GM19395 (cell line): ENCODE measurements around the gene ACTN2.

ENCODE experiments used
- ATAC-seq: cut with Tn5 transposase; IDR thresholded peaks from one replicate; pipeline ENCODE4 v1.9.1; 2021; ENCODE audit warnings: mild to moderate bottlenecking, moderate library complexity; ENCODE audit not compliant: unreplicated experiment

The ACTN2 gene

DNA sequence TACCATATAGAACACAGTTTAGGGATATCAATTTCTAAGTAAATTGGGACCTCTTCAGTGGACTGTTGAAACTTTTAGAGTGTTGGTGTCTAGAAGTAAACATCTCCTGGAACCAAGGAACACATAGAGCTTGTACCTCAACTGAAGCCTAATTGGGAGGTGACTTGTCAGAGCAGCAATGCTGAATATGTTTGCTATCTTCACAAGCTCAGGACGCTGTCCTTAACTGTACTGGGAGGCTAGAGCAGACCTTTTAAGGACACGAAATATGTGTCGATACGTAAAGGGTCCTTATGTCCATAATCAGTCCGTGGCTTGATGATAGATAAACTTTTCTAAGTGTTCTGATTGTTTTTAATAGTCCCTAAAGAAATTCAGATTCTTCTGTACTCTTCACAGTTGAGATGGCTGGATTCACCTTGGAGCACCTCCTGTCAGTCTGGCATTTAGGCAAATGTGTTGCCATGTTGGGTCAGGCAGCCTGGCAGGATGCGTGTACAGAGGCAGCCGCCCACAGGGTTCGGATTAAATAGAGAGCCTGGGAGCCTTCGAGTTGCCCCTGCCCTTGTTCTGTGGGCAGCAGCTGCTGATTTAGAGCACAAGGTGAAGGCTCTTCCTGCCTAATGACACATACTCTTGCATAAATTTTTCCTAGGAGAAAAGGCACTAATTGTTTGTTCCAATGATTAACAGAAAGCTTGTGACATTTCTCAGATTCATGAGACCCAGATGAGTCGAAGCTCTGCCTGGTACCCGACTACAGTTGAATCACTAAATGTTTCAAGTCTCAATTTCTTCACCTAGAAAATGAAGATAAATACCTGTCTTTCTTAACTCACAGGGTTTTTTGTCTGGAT, 3.6 kb downstream of the ACTN2 start:
- ATAC-seq, result no peak

DNA sequence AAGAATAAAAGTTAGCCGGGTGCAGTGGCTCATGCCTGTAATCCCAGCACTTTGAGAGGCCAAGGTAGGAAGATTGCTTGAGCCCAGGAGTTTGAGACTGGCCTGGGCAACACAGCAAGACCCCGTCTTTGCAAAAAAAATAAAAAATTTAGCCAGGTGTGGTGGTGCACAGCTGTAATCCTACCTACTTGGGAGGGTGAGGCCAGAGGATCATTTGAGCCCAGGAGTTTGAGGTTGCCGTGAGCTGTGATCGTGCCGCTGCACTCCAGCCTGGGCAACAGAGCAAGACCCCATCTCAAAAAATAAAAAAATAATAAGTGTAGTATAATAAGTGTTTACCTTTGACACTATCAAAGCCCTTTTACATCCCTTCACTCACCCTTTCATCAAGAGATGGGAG, 5.0 kb downstream of the ACTN2 start:
- no peak for ATAC-seq

DNA sequence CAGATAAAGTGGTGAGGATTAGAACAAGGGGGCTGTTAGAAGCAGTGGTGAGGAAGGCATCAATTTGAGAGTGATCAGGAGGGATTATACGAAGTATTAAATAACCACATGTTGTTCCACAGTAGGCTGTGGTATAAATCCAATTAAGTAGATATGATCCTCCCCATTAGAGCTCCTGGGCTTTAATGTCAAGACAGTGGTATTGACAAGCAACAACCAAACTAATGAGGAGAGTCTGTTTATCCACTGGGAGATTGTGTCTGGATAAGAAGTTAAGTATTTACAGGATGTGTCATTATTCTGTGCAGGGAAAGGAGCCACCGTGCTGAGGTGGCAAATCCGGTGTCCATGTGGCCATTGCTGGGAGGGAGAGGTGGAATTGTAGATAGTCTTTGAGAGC, 5.8 kb downstream of the ACTN2 start:
- no peak for ATAC-seq

DNA sequence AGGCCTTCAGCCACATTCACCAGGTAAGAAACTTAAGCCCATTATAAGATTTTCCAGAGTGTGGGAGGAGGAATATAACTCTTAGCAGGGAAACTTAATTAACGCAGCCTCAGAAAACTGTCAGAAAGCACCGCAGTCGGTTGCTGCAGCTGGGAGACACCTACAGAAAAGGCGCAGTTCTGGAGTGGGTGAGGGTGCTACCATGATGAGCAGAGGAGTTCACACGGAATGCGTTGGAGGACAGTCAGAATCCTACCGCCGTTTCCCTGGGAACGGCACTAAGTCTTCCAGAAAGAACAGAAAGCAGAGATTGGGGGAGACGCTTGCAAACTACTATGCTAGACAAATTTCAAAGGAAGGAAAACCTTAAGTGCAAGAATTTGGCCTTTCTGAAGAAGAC, 6.4 kb downstream of the ACTN2 start:
- no peak for ATAC-seq

DNA sequence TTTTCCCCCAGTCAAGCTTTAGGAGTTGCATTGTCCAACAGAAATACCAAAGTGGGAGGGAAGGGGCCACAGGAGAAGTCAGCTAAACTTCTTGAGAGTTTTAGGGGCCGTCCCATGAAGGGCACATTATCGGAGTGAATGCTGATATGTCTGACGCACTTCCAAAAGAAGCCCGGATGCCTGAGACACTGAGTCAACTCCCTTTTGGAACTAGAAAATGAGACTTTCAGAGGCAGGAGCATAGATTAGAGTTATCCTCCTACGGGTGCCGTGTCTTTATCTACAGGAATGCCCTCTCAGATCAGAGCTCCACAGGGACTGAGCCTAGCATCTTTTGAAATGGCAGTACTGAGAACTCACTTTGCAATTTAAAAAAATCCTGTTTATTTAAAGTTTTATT, 13.1 kb downstream of the ACTN2 start:
- no peak for ATAC-seq

GRCh38 chr1:236700903-236701302, 14.6 kb downstream of the ACTN2 start:
- ATAC-seq, result no peak

DNA sequence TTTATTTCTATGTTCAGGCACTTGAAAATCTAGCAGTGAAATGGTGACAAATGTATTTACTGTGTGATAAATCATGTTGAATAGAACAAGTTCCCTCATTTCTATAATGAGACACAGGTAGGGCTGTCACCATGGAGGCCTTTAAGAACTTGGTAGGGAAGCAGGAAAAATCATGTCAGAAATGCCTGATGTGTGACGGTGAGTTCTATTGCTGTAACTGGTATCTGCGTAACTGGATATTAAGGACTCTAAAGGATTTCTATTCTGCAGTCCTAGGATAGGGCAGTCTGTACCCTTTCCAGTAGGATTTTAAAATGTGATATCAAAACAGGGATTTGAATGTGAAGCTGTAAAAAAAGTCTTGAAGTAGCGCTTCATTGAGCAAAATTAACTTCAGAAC, 15.5 kb downstream of the ACTN2 start:
- ATAC-seq, result no peak

DNA sequence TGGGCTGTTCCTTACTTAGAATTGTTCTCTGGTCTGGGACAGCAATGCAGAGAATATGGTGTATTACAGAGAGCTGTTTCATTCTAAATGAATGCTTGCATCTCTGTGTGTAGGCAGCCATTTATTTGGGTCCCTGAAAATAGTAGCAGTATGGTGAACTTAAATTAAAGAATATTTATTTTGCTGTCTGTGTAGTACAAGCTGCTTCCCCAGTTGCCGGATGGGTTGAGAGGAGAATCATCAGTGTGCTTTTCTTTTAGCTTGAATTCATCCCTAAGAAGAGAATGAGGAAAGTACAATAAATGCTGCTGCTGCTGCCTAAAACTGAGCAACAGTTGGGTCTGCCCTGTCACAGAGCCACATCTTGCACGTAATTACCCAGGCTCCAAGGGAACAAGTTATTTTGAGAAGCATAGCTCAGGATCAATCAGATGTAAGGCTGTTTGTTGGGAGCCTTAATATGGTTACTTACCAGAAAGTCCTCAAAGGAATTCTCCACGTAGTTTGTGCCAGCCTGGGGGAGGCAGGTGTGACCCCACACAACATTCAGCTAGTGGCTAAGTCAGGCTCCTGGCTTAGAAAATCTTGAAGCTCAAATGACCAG, 16.6 kb downstream of the ACTN2 start:
- ATAC-seq, result no peak

DNA sequence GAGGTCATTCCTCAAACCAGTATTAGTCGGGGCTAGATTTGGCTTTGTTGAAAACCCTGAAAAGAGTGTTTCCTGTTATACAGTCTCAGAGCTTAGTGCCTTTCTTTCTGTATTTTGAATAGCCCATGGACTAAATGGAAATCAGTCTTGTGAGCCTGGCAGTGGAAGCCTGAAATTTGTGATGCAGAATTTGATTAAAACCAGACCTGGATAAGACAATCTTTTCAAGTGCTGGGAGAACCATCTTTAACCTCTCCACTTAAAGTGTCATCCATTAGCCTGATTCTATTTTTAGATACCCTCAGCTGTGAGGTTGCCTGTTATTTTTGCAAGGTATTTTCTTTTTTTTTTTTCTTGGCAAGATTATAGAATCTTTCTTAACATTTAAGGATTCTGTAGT, 19.5 kb downstream of the ACTN2 start:
- ATAC-seq, result no peak

- ATAC-seq, result no peak
Observed at GRCh38 chr1:236706183-236706582, 19.9 kb downstream of the ACTN2 start.

DNA sequence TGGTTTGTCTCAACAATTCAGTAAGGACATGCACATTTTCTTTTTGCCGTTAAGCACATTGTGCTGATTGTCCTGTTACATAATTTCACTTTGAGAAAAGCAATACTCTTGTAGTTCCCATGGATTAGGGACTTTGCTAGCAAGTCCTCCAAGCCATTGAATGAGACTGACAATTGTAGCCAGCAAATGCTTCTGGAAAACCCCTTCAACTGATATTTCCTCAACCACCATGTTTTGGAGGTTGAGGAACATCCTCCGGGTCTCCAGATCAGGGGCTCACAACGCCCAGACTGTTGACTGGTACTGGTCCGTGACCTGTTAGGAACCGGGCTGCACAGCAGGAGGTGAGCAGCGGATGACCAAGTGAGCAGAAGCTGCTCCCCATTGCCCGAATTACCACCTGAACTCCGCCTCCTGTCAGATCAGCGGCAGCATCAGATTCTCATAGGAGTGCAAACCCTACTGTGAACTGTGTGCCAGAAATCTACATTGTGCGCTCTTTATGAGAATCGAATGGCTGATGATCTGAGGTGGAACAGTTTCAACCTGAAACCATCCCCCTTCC, 24.1 kb downstream of the ACTN2 start:
- ATAC-seq, result no peak

DNA sequence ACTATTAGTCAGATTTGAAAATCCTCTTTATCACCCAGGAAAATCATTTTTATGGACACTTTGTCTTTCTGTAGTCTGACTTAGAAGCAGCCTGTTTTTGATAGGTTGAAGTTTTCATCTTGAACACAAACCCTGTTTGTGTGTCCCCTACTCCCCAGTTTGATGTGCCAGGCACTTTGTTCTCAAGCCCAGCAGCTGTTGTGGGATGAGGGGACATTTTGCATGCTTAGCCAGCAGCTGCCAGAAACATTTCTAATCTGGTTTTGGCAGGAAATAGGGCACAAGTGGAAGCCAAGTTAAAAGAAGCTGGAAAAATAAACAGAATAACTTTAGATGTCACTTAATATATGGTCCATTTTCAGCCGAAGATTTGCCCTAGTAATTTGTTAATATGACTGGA, 29.9 kb downstream of the ACTN2 start:
- ATAC-seq, result no peak

- no peak for ATAC-seq
Observed at GRCh38 chr1:236717811-236718210, 31.5 kb downstream of the ACTN2 start.

DNA sequence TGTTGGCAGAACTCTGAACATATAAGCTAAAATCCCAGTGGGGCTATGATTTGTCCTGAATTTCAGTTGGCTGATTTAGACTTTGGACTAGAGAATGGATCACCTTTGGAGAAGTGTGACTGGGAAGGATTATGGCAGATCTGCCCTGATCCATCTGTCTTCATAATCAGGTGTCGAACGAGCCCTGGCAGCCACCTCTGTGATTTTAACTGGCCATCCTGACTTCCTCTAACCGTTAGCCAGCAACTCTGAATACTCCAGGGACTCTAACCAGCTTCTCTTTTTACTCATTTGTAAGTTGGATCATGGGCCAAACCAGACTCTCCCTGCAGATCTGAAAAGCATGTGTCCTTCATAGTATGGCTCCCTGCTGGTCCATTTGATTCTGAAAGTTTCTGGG, 32.0 kb downstream of the ACTN2 start:
- ATAC-seq, result no peak

DNA sequence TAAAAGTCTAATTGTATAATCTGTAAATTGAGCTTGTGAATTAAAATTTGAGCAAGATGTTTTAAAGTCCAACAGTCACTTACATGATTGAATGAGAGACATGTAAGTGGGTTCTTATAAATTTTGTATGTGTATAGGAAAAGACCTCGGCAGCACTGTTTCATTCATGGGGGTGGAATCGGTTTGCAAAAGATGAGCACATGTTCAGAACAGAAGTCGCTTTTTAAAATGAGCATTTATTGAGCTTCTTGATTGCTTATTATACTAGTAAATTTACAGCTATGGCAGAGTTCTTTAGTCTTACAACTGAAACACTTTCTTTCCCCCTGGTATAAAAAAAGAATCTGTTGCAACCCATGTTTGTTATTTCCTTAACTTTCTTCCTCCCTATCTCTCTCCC, 33.9 kb downstream of the ACTN2 start:
- ATAC-seq, result no peak

- no peak for ATAC-seq
Observed at GRCh38 chr1:236720611-236721010, 34.3 kb downstream of the ACTN2 start.

DNA sequence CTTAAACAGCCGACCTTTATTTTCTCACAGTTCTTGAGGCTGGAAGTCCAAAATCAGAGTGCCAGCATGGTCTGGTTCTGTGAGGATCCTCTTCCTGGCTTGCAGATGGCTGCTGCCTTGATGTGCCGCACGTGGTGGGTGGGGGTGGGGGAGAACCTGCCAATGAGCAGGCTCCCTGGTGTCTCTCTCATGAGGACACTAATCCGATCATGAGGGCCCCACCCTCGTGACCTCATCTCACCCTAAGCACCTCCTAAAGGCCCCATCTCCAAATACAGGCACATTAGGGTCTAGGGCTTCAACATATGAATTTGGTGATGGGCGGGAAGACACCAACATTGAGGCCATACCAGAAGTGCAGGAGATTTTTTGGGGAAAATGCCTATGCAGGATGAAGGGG, 37.8 kb downstream of the ACTN2 start:
- no peak for ATAC-seq

DNA sequence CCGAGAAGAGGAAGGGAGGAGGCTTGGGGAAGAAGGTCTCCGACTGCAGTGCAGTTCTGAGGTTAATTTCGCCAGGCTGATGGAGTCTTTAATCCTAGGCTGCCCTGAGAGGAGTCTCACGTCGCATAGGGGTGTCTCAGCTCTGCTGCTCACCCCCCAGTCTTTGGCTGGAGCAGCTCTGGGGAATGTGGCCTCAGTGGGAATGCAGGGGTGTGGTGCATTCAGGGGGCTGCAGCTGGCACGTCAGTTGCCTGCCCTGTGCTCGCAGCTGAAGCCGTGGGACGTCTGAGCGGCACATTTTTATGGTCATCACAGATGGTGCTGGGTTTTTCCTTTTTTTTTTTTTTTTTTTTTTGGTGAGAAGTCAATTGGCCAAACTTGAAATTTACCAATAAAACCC, 38.2 kb downstream of the ACTN2 start:
- ATAC-seq, result no peak

DNA sequence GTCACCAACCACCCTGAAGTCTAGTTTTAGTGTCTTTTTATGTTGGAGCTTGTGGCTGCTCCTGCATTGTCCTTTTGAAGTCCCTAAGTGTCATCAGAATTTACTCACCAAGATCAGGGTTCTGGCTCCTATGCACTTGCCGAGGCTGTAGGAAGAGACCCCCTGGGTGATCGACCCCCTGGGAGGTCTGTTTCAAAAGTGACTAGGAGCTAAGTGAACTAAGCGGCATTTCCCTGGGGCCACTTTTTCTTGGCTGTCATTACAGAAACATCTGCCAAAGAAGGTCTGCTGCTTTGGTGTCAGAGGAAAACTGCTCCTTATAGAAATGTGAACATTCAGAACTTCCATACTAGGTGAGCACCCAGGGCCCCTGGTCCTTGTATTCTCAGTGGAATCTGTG, 39.4 kb downstream of the ACTN2 start:
- ATAC-seq, result no peak

GRCh38 chr1:236727521-236727920, 41.2 kb downstream of the ACTN2 start:
- no peak for ATAC-seq

- no peak for ATAC-seq
Observed at GRCh38 chr1:236728752-236729151, 42.5 kb downstream of the ACTN2 start.

- ATAC-seq, result no peak
Observed at GRCh38 chr1:236733653-236734052, 47.4 kb downstream of the ACTN2 start.
